ENCODE results near the gene NUDT5. TPM values are rescaled to one million over a fixed set of nuclear protein-coding genes. Genes with fewer than 3 reads are reported as not detected.
"Not testable (repeated sequence)": the region's sequence is repeated elsewhere in the genome, so short reads cannot be mapped to it uniquely, and the experiment has no call there.

The NUDT5 gene
- total RNA-seq, 1 experiment from 2014 or later, result 83.8 TPM

- intact Hi-C loops (cut with micrococcal nuclease; ENCODE audit: unreplicated experiment), result no loop called here
- no TSS peak for BruUV-seq (replicated peaks)
- CTCF ChIA-PET, result no interaction called here
- TF ChIP-seq CTCF (IDR thresholded peaks at IDR 0.05; ENCODE audit: unreplicated experiment), result no peak
- H3K4me3 Mint-ChIP-seq (ENCODE audit: low read depth, unreplicated experiment), result no peak overlapping the region
- no peaks in the 10 kb centered on the region for H3K9me3 Mint-ChIP-seq (ENCODE audit: low read depth, unreplicated experiment)
- DNase-seq, result no peak
- peaks cover 14% of the 10 kb centered on the region for H3K36me3 Mint-ChIP-seq (ENCODE audit: insufficient read depth, unreplicated experiment)
- H3K4me1 Mint-ChIP-seq (ENCODE audit: low read depth, unreplicated experiment), result no peaks in the 10 kb centered on the region
- H3K27me3 Mint-ChIP-seq (ENCODE audit: unreplicated experiment), result no peaks in the 10 kb centered on the region
- H3K27ac Mint-ChIP-seq (ENCODE audit: unreplicated experiment), result no peak overlapping the region
Observed at GRCh38 chr10:12177642-12178041, 18.0 kb downstream of the NUDT5 start.

GRCh38 chr10:12171512-12171911, 24.2 kb downstream of the NUDT5 start:
- H3K27ac Mint-ChIP-seq (ENCODE audit: unreplicated experiment); CTCF ChIA-PET; H3K27me3 Mint-ChIP-seq (ENCODE audit: unreplicated experiment); intact Hi-C loops (cut with micrococcal nuclease; ENCODE audit: unreplicated experiment); DNase-seq; BruUV-seq (replicated peaks); H3K9me3 Mint-ChIP-seq (ENCODE audit: low read depth, unreplicated experiment); H3K4me3 Mint-ChIP-seq (ENCODE audit: low read depth, unreplicated experiment); H3K4me1 Mint-ChIP-seq (ENCODE audit: low read depth, unreplicated experiment): not testable (repeated sequence)
- H3K36me3 Mint-ChIP-seq (ENCODE audit: insufficient read depth, unreplicated experiment), result peaks cover 30% of the 10 kb centered on the region

GRCh38 chr10:12165999-12166775, 29.5 kb downstream of the NUDT5 start:
- no peak overlapping the region for H3K27ac Mint-ChIP-seq (ENCODE audit: unreplicated experiment)
- no peaks in the 10 kb centered on the region for H3K27me3 Mint-ChIP-seq (ENCODE audit: unreplicated experiment)
- no peaks in the 10 kb centered on the region for H3K4me1 Mint-ChIP-seq (ENCODE audit: low read depth, unreplicated experiment)
- CTCF ChIA-PET, result no interaction called here
- intact Hi-C loops (cut with micrococcal nuclease; ENCODE audit: unreplicated experiment), result no loop called here
- BruUV-seq (replicated peaks), result no TSS peak
- no peak for DNase-seq
- H3K4me3 Mint-ChIP-seq (ENCODE audit: low read depth, unreplicated experiment), result no peak overlapping the region
- no peaks in the 10 kb centered on the region for H3K9me3 Mint-ChIP-seq (ENCODE audit: low read depth, unreplicated experiment)
- no peak for TF ChIP-seq CTCF (IDR thresholded peaks at IDR 0.05; ENCODE audit: unreplicated experiment)
- peaks cover 29% of the 10 kb centered on the region for H3K36me3 Mint-ChIP-seq (ENCODE audit: insufficient read depth, unreplicated experiment)

- intact Hi-C loops (cut with micrococcal nuclease; ENCODE audit: unreplicated experiment), result no loop called here
- no peak for DNase-seq
- BruUV-seq (replicated peaks), result no TSS peak
- Mint-ChIP-seq H3K27ac (ENCODE audit: unreplicated experiment) (peak overlapping the region; percentile 37), H3K4me1 (ENCODE audit: low read depth, unreplicated experiment) (no peaks in the 10 kb centered on the region), H3K9me3 (ENCODE audit: low read depth, unreplicated experiment) (no peaks in the 10 kb centered on the region), H3K4me3 (ENCODE audit: low read depth, unreplicated experiment) (no peak overlapping the region), H3K27me3 (ENCODE audit: unreplicated experiment) (no peaks in the 10 kb centered on the region), H3K36me3 (ENCODE audit: insufficient read depth, unreplicated experiment) (peaks cover 25% of the 10 kb centered on the region)
- CTCF ChIA-PET, result no interaction called here
- TF ChIP-seq CTCF (IDR thresholded peaks at IDR 0.05; ENCODE audit: unreplicated experiment), result no peak
Observed at GRCh38 chr10:12165036-12165435, 30.7 kb downstream of the NUDT5 start.

GRCh38 chr10:12164085-12164484, 31.6 kb downstream of the NUDT5 start:
- Mint-ChIP-seq H3K36me3 (ENCODE audit: insufficient read depth, unreplicated experiment) (peaks cover 16% of the 10 kb centered on the region), H3K4me3 (ENCODE audit: low read depth, unreplicated experiment) (no peak overlapping the region), H3K4me1 (ENCODE audit: low read depth, unreplicated experiment) (no peaks in the 10 kb centered on the region), H3K9me3 (ENCODE audit: low read depth, unreplicated experiment) (no peaks in the 10 kb centered on the region), H3K27ac (ENCODE audit: unreplicated experiment) (no peak overlapping the region), H3K27me3 (ENCODE audit: unreplicated experiment) (no peaks in the 10 kb centered on the region)
- no peak for TF ChIP-seq CTCF (IDR thresholded peaks at IDR 0.05; ENCODE audit: unreplicated experiment)
- intact Hi-C loops (cut with micrococcal nuclease; ENCODE audit: unreplicated experiment), result no loop called here
- no peak for DNase-seq
- CTCF ChIA-PET, result no interaction called here
- BruUV-seq (replicated peaks), result no TSS peak

All from Calu3 (cell line).